WERI-Rb-1 (cell line): Measurements from ENCODE around the gene SAMHD1.

Experiments
- DNase-seq: peaks from one replicate; pipeline ENCODE4 v3.0.0-alpha.2; 2020
- H3K27ac ChIP-seq: fragments of 250-450 bp; sonication (Bioruptor Pico); 2 replicates; pipeline ENCODE4 v1.5.1; 2020; ENCODE audit warnings: mild to moderate bottlenecking, moderate library complexity
- H3K27me3 ChIP-seq: fragments of 250-450 bp; sonication (Bioruptor Pico); 2 replicates; pipeline ENCODE4 v1.5.1; 2021; ENCODE audit warnings: mild to moderate bottlenecking, low read depth, moderate library complexity; ENCODE audit not compliant: insufficient read depth, severe bottlenecking
- H3K36me3 ChIP-seq: fragments of 250-450 bp; sonication (Bioruptor Pico); 2 replicates; pipeline ENCODE4 v1.5.1; 2020; ENCODE audit warnings: mild to moderate bottlenecking, moderate library complexity
- H3K4me3 ChIP-seq: 2 replicates; pipeline ENCODE4 v1.5.1; 2011; ENCODE audit warnings: low read depth, mild to moderate bottlenecking, control low read depth, low read length
- H3K9me3 ChIP-seq: fragments of 250-450 bp; sonication (Bioruptor Pico); 2 replicates; pipeline ENCODE4 v1.5.1; 2021; ENCODE audit warnings: mild to moderate bottlenecking, moderate library complexity; ENCODE audit not compliant: severe bottlenecking
- CTCF ChIP-seq: IDR thresholded peaks from 2 replicates; pipeline ENCODE4 v1.5.1; 2011; ENCODE audit warnings: low read depth, mild to moderate bottlenecking, control low read depth, inconsistent platforms, low read length

The SAMHD1 gene

GRCh38 chr20:36872852-36873251, 78.7 kb downstream of the SAMHD1 start:
- H3K27ac ChIP-seq, result no peak overlapping the region
- no peak for DNase-seq
- H3K36me3 ChIP-seq, result no peaks in the 10 kb centered on the region
- no peak for TF ChIP-seq CTCF
- no peaks in the 10 kb centered on the region for H3K9me3 ChIP-seq
- no peaks in the 10 kb centered on the region for H3K27me3 ChIP-seq
- H3K4me3 ChIP-seq, result no peak overlapping the region

- no peak for TF ChIP-seq CTCF
- no peak for DNase-seq
- H3K27me3 ChIP-seq, result no peaks in the 10 kb centered on the region
- H3K27ac ChIP-seq, result no peak overlapping the region
- H3K9me3 ChIP-seq, result no peaks in the 10 kb centered on the region
- no peaks in the 10 kb centered on the region for H3K36me3 ChIP-seq
- H3K4me3 ChIP-seq, result no peak overlapping the region
Observed at GRCh38 chr20:36871640-36872570, 79.6 kb downstream of the SAMHD1 start.

- no peaks in the 10 kb centered on the region for H3K9me3 ChIP-seq
- no peaks in the 10 kb centered on the region for H3K36me3 ChIP-seq
- H3K4me3 ChIP-seq, result no peak overlapping the region
- no peaks in the 10 kb centered on the region for H3K27me3 ChIP-seq
- no peak overlapping the region for H3K27ac ChIP-seq
- DNase-seq, result no peak
- no peak for TF ChIP-seq CTCF
Observed at GRCh38 chr20:36866681-36867495, 84.6 kb downstream of the SAMHD1 start.

GRCh38 chr20:36866164-36866563, 85.3 kb downstream of the SAMHD1 start:
- no peak for TF ChIP-seq CTCF
- DNase-seq, result no peak
- Histone ChIP-seq H3K27ac (no peak overlapping the region), H3K27me3 (no peaks in the 10 kb centered on the region), H3K36me3 (peaks cover 7% of the 10 kb centered on the region), H3K9me3 (no peaks in the 10 kb centered on the region), H3K4me3 (no peak overlapping the region)

GRCh38 chr20:36865861-36866149, 85.7 kb downstream of the SAMHD1 start:
- H3K27me3 ChIP-seq, result no peaks in the 10 kb centered on the region
- no peak for TF ChIP-seq CTCF
- H3K36me3 ChIP-seq, result peaks cover 10% of the 10 kb centered on the region
- H3K9me3 ChIP-seq, result no peaks in the 10 kb centered on the region
- H3K4me3 ChIP-seq, result no peak overlapping the region
- no peak for DNase-seq
- H3K27ac ChIP-seq, result no peak overlapping the region
